Activated CD4-positive, CD25-positive, alpha-beta regulatory T cell treated with anti-CD3 and anti-CD28 coated beads, Interleukin-2, amount 50 U/mL, for 16 hours (primary cell): ENCODE measurements around the gene CTSO.
"Not testable (repeated sequence)": the region's sequence is repeated elsewhere in the genome, so short reads cannot be mapped to it uniquely, and the experiment has no call there.

Experiments used
- DNase-seq: peaks from one replicate; pipeline ENCODE4 v3.0.0-alpha.2; 2020; ENCODE audit warnings: low read depth, low spot score

The CTSO gene

GRCh38 chr4:155907556-155907955 lies 46.1 kb downstream of the CTSO start:
- no peak for DNase-seq

- DNase-seq, result no peak
Measured at GRCh38 chr4:155906554-155907247, 47.0 kb downstream of the CTSO start.

GRCh38 chr4:155904331-155904730 lies 49.3 kb downstream of the CTSO start:
- no peak for DNase-seq

- no peak for DNase-seq
Measured at GRCh38 chr4:155903453-155903852, 50.2 kb downstream of the CTSO start, which contains the start of gene TDO2. TSS of gene TDO2 (plus strand) at chr4:155903696. CDS start at chr4:155903759, 63 bp downstream.

- DNase-seq, result no peak
Measured at GRCh38 chr4:155901013-155901412, 52.7 kb downstream of the CTSO start.

GRCh38 chr4:155900381-155900780 lies 53.3 kb downstream of the CTSO start:
- no peak for DNase-seq

GRCh38 chr4:155899891-155900290 lies 53.8 kb downstream of the CTSO start:
- no peak for DNase-seq

- not testable (repeated sequence) for DNase-seq
Measured at GRCh38 chr4:155898371-155898770, 55.3 kb downstream of the CTSO start.

- DNase-seq, result no peak
Measured at GRCh38 chr4:155891058-155891457, 62.6 kb downstream of the CTSO start.

GRCh38 chr4:155889946-155890345 lies 63.7 kb downstream of the CTSO start:
- DNase-seq, result no peak

GRCh38 chr4:155889031-155889793 lies 64.5 kb downstream of the CTSO start:
- DNase-seq, result no peak

GRCh38 chr4:155887847-155888570 lies 65.7 kb downstream of the CTSO start:
- no peak for DNase-seq

GRCh38 chr4:155887045-155887444 lies 66.6 kb downstream of the CTSO start:
- DNase-seq, result no peak

GRCh38 chr4:155885666-155886065 lies 68.0 kb downstream of the CTSO start:
- no peak for DNase-seq

- DNase-seq, result no peak
Measured at GRCh38 chr4:155883895-155884294, 69.8 kb downstream of the CTSO start.

- no peak for DNase-seq
Measured at GRCh38 chr4:155881555-155881954, 72.1 kb downstream of the CTSO start.

GRCh38 chr4:155879767-155880166 lies 73.9 kb downstream of the CTSO start:
- DNase-seq, result no peak

GRCh38 chr4:155878611-155879010 lies 75.1 kb downstream of the CTSO start:
- DNase-seq, result no peak

- no peak for DNase-seq
Measured at GRCh38 chr4:155877971-155878370, 75.7 kb downstream of the CTSO start.

- DNase-seq, result no peak
Measured at GRCh38 chr4:155875878-155876277, 77.8 kb downstream of the CTSO start.
